Stimulated activated CD8-positive, alpha-beta memory T cell treated with anti-CD3 and anti-CD28 coated beads, Interleukin-7, amount 100 ng/mL, for 48 hours (primary cell): ENCODE results near the gene TUT1.
A peak's percentile ranks its signal among the peaks of the same experiment; 100 is the strongest.
"Not testable (repeated sequence)": the region's sequence is repeated elsewhere in the genome, so short reads cannot be mapped to it uniquely, and the experiment has no call there.

Experiments used
- DNase-seq, 2 donors: peaks; one replicate each; pipeline ENCODE4 v3.0.0-alpha.2; 2020; ENCODE audit warnings: low read depth in 1 of 2; ENCODE audit errors: extremely low read depth in 1 of 2

Gene TUT1

GRCh38 chr11:62591448-62592145 is at the start of gene TUT1:
TSS of gene TUT1 (minus strand) at chr11:62591523. CDS start at chr11:62591485, 38 bp downstream.
- DNase-seq = peak; percentile 87 to 95

- DNase-seq = no peak
Observed at GRCh38 chr11:62632492-62632891, 41.2 kb upstream of the TUT1 start.

DNA sequence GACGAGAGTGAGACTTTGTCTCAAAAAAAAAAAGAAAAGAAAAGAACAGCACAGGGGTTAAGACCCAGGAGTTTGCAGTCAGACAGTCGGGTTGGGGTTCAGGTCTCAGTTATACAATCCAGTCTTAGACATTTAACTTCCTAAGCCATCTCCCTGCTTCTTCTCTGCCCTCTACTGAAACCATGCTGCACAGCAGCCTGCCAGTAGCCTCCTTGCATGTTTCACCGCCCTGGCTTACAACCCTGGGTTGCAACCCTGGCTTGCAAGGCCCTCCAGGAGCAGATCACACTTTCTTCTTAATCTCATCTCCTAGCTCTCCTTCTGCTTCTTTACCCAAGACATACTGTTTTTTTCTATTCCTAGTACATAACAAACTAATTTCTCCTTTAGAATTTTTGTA is 36.4 kb upstream of the TUT1 start:
- no peak for DNase-seq

GRCh38 chr11:62622476-62623089 is 31.3 kb upstream of the TUT1 start:
- no peak for DNase-seq

DNA sequence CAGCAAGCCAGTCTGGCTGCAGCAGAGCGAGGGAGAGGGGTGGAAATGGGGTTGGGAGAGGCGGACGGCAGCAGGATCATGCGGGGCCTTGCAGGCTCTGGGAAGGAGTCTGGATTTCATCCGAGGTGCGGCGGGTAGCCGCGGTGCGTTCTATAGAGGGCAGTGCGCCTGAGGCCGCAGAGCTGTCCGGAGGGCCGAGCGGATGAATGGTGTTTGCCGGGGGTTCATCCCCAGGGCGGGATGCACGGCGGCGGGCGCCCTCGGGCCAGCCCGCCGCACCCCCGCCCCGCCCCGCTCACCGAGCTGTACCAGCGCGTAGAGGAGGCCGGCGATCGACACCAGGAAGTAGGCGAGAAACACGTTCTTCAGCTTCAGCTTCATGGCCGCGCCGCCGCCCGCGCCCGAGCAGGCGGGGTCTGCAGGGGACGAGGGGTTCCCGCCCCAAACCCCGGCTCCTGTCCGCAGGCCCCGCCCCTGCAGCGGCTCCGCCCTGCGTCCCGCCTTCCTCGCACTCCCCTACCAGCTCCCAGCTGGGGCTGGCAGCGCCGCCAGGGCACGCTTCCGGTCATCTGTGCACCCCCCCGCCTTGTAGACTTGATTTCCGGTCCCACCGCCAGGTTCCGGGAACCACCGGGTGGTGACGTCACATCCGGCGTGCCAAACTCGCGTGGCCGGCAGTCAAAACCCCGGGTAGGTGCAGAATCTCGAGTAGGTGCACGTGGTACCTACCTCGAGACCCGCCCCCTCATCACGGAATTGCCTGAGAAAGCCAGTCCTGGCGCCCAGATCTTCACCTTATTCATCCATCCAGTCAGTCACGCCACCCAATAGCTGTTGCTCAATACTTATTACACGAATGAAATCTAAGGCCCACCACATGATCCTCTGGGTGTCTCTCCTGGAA is 30.5 kb upstream of the TUT1 start, which contains the start of gene B3GAT3:
Gene B3GAT3, minus strand, starts transcription at position 420 of the 904 bp plus-strand sequence. Its CDS starts 39 bp downstream, at position 381.
- peak; percentile 97 to 98 for DNase-seq

- no peak for DNase-seq
Observed at GRCh38 chr11:62621027-62621566, 29.8 kb upstream of the TUT1 start.

GRCh38 chr11:62616957-62617356 is 25.6 kb upstream of the TUT1 start:
- DNase-seq = not testable (repeated sequence)

DNA sequence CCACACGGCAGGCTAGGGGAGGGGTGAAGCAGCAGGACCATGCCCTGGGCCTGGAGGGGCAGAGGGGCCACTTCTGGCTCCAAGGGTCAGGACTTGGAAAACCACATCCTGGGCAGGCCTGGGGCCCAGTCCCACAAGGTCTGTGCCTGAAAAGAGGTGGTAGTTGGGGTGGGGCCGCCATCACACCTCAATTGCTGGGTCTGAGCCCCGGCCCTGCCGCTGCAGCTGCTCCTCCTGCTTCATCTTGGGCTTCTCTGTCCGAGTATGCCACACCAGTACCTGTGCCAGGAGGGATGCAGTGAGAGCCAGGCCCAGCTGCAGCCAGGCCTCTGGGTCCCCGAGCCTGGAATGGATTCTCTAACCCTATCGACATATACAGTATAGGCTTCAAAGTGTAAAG is 24.2 kb upstream of the TUT1 start:
- DNase-seq = no peak

DNA sequence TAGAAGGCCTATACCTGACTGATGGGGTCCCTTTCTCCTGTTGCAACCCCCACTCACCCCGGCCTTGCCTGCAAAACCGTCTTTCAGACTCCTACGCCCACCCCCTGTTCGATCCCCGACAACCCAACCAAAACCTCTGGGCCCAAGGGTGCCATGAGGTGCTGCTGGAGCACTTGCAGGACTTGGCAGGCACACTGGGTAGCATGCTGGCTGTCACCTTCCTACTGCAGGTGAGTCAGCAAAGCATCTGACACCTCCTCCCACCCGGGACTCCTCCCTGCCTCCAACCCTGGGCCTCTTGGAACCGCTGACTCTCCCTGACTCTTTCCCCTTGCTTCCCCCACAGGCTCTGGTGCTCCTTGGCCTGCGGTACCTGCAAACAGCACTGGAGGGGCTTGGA is 23.0 kb upstream of the TUT1 start:
- peak in 1 of 2 donors; percentile 40 for DNase-seq

DNA sequence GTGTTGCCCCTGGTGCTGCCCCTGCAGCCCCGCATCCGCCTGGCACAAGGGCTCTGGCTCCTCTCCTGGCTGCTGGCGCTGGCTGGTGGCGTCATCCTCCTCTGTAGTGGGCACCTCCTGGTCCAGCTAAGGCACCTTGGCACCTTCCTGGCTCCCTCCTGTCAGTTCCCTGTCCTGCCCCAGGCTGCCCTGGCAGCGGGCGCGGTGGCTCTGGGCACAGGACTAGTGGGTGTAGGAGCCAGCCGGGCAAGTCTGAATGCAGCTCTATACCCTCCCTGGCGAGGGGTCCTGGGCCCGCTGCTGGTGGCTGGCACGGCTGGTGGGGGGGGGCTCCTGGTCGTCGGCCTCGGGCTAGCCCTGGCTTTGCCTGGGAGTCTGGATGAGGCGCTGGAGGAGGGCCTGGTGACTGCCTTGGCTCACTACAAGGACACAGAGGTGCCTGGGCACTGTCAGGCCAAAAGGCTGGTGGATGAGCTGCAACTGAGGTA is 22.0 kb upstream of the TUT1 start:
- no peak for DNase-seq

- DNase-seq = peak; percentile 76
Observed at GRCh38 chr11:62612366-62613290, 21.3 kb upstream of the TUT1 start, which contains the start of the genes EML3 and ROM1. TSS of gene EML3 (minus strand) at chr11:62612775. CDS start at chr11:62612457, 318 bp downstream. TSS of gene ROM1 (plus strand) at chr11:62613257. CDS start at chr11:62613282, 25 bp downstream.

GRCh38 chr11:62611705-62612365 is 20.5 kb upstream of the TUT1 start:
- DNase-seq = peak in 1 of 2 donors; percentile 33

DNA sequence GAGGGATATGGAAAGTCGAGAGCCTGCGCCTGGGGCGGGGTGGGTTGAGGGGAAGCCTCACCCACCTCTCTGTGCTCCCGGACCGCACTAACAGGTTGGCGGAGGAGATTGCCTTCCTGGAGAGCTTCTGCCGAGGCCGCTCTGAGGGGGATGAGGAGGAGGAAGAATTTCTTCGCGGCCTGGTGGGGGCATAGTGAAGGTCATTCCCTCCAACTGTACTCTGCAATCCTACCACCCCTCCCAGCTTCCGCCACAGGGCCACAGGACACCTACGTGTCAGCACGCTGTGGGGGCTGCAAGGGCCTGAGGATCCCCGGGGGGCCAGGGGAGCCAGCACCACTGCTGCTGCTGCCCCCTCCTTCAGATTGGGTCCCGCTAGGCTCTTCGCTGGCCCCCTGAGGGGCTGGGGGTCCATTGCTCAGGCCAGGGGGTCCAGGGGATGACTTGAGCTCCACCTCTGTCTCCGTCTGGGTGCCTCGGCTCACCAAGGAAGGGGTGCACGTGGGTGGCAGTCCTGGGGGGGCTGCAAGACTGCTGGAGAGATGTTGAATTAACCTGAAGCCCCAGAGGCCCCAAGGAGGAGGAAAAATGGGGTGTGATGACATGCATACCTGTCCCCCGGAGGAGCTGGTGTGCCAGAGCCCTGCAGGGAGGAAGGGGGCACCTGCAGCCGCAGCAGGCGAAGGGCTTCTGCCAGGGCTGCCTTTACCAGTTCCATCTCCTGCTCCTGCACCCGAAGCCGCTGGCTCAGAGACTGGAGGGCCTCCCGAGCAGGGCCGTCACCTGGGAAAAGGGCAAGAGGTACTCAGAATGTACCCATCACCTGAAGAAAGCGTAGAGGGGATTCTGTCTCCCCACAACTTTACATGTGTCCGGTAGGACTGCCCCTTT is 19.7 kb upstream of the TUT1 start:
- DNase-seq = no peak

DNA sequence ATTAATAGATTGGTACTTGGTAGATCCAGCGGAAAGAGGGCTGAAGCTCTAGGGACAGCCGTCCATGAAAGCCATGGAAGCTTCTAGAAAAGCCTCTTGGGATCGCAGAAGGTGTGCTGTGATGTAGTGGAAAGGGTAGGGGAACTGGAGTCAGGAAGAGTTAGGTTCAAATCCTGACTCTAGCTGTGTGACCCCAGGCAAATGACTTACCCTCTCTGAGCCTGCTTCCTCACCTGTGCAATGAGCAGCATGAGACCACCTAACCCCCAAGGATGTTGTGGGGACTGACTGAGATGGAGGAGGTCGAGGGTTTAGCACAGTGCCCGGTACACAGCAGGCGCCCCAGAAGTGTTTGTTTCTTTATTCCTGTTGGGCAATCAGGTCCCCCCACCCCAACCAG is 19.1 kb upstream of the TUT1 start:
- no peak for DNase-seq

- no peak for DNase-seq
Observed at GRCh38 chr11:62608776-62609175, 17.5 kb upstream of the TUT1 start.

DNA sequence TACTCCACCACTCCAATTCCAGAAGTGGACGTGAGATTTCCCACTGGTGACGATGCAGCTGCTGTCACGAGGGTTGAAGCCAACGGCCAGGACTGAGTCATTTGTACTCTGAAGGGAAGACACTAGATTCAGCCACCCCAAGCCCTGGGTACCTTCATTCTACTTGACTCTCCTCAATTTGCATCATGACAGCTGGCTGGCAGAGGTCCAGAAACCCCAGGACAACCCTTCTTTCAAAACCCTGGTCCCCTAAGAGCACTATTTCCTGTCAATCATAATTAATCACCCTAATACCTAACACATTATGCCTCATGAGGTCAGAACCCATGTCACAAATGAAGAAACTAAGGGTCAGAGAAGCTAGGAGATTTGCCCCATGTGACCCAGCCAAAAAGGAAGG is 16.4 kb upstream of the TUT1 start:
- DNase-seq = no peak

DNA sequence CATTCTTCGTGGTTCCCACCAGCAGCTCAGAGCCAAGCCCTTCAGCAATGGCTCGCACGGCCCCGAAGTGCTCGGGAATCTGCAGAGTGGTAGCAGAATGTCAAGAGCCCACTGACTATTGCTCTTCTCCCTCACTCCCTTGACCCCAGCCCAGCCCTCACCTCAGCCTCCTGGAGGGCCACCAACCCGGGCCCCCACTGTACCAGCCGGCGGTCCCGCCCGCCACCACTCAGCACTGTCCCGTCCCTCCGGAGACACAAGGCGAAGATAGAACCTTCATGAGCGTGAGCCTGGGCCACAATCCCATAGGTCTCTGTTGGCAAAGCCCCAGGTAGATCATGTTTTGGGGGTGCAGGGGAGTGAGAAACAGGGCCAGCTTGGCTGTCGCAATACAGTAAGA is 14.6 kb upstream of the TUT1 start:
- DNase-seq = no peak

DNA sequence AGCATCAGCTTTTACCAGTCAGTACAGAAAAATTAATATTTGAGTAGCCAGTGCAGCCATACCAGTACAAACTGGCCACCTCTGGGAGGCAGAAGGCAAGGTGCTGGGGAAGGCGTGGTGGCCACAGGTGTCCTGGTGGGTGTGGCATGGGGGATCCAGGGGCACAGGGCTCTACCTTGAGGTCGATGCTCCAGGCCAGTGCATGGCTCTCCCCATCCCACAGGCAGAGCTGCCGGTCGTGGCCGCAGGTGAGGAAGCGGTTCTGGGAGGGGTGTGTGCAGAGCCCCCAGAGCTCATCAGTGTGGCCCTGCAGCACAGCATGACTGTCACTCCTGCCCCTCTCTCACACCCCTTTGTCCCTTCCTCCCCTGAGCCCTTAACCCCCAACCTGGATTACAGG is 14.1 kb upstream of the TUT1 start:
- DNase-seq = no peak
